ENCODE results near the gene MPEG1. TPM values are rescaled to one million over a fixed set of nuclear protein-coding genes. Genes with fewer than 3 reads are reported as not detected.

MPEG1 gene
- total and polyA plus RNA-seq, 2 of the 13 experiments (the other 11 are each of a cell fraction or from before 2014, with no cell fraction given), result not detected

DNA sequence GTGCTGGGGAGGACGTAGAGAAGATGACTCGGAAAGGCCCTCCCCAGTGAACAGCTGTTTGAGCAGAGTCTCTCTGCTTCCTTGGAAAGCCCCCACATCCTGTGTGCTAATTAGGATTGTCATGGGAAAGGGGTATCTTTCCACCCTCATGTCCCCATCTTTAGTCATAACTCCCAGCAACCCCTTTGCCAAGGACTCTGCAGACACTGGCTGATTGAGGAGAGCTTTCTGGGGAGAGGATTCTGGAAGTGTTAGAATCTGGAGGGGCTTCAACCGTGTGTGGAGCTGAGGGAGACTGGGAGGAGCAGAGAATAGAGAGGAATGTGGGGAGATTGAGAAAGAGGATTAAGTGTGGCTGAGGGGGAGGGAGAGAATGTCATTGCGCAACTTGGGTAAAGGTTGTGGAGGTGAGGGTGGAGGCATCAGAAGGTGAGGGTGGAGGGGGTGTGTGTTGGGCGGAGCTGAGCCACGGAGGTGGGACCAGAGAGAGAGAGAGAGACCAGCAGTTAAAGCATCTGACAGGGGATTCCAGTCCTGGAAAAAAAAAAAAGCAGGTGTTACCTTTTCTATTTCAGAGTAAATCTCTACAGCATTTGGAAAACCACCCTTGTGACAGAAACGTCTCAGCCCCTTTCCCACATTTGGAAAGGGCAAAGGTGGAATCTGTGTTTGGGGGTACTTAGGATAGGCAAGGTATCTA is 38.6 kb downstream of the MPEG1 start (continued):
- TF ChIP-seq, protein P1, sequence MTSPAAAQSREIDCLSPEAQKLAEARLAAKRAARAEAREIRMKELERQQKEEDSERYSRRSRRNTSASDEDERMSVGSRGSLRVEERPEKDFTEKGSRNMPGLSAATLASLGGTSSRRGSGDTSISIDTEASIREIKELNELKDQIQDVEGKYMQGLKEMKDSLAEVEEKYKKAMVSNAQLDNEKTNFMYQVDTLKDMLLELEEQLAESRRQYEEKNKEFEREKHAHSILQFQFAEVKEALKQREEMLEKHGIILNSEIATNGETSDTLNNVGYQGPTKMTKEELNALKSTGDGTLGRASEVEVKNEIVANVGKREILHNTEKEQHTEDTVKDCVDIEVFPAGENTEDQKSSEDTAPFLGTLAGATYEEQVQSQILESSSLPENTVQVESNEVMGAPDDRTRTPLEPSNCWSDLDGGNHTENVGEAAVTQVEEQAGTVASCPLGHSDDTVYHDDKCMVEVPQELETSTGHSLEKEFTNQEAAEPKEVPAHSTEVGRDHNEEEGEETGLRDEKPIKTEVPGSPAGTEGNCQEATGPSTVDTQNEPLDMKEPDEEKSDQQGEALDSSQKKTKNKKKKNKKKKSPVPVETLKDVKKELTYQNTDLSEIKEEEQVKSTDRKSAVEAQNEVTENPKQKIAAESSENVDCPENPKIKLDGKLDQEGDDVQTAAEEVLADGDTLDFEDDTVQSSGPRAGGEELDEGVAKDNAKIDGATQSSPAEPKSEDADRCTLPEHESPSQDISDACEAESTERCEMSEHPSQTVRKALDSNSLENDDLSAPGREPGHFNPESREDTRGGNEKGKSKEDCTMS (CRISPR knock-in tag; conservative IDR thresholded peaks at IDR 0.05), result no peak
- no peak for TF ChIP-seq TCF7 (IDR thresholded peaks at IDR 0.05; ENCODE audit: low read depth)
- TF ChIP-seq, protein P2, sequence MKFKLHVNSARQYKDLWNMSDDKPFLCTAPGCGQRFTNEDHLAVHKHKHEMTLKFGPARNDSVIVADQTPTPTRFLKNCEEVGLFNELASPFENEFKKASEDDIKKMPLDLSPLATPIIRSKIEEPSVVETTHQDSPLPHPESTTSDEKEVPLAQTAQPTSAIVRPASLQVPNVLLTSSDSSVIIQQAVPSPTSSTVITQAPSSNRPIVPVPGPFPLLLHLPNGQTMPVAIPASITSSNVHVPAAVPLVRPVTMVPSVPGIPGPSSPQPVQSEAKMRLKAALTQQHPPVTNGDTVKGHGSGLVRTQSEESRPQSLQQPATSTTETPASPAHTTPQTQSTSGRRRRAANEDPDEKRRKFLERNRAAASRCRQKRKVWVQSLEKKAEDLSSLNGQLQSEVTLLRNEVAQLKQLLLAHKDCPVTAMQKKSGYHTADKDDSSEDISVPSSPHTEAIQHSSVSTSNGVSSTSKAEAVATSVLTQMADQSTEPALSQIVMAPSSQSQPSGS (CRISPR knock-in tag; IDR thresholded peaks at IDR 0.05), result 0 out of 2 replicates have a peak, but pooled peaks have one; percentile 21
- peak; percentile 76; the same call in 1 of the 2 replicates for TF ChIP-seq ZBTB7B (CRISPR knock-in tag; IDR thresholded peaks at IDR 0.05)
- TF ChIP-seq, protein P3, sequence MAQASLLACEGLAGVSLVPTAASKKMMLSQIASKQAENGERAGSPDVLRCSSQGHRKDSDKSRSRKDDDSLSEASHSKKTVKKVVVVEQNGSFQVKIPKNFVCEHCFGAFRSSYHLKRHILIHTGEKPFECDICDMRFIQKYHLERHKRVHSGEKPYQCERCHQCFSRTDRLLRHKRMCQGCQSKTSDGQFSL (CRISPR knock-in tag; IDR thresholded peaks at IDR 0.05), result no peak
- no peak for TF ChIP-seq ATAD3A (CRISPR knock-in tag; IDR thresholded peaks at IDR 0.05)
- TF ChIP-seq SKI (IDR thresholded peaks at IDR 0.05; ENCODE audit: partially characterized antibody), result no peak
- TF ChIP-seq TARDBP (CRISPR knock-in tag; IDR thresholded peaks at IDR 0.05), result peak; percentile 82
- TF ChIP-seq, protein P4, sequence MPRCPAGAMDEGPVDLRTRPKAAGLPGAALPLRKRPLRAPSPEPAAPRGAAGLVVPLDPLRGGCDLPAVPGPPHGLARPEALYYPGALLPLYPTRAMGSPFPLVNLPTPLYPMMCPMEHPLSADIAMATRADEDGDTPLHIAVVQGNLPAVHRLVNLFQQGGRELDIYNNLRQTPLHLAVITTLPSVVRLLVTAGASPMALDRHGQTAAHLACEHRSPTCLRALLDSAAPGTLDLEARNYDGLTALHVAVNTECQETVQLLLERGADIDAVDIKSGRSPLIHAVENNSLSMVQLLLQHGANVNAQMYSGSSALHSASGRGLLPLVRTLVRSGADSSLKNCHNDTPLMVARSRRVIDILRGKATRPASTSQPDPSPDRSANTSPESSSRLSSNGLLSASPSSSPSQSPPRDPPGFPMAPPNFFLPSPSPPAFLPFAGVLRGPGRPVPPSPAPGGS (CRISPR knock-in tag; IDR thresholded peaks at IDR 0.05), result no peak
- no peak for TF ChIP-seq EZH2 (conservative IDR thresholded peaks at IDR 0.05; ENCODE audit: low read depth, low read length)
- no peak for TF ChIP-seq PCBP1 (IDR thresholded peaks at IDR 0.05; ENCODE audit: borderline replicate concordance, low read depth, low read length)
- peak; percentile 56; the same call in 1 of the 2 replicates for TF ChIP-seq ZNF331 (CRISPR knock-in tag; IDR thresholded peaks at IDR 0.05)
- TF ChIP-seq HNF4G (IDR thresholded peaks at IDR 0.05; ENCODE audit: borderline replicate concordance, low read depth, low read length), result peak; percentile 88; the same call in 1 of the 2 replicates
- TF ChIP-seq HNF4G (CRISPR knock-in tag; IDR thresholded peaks at IDR 0.05; ENCODE audit: borderline replicate concordance, low read depth), result peak; percentile 58; the same call in 1 of the 2 replicates
- TF ChIP-seq HMG20B (CRISPR knock-in tag; conservative IDR thresholded peaks at IDR 0.05), result peak; percentile 89
- TF ChIP-seq, protein P5, sequence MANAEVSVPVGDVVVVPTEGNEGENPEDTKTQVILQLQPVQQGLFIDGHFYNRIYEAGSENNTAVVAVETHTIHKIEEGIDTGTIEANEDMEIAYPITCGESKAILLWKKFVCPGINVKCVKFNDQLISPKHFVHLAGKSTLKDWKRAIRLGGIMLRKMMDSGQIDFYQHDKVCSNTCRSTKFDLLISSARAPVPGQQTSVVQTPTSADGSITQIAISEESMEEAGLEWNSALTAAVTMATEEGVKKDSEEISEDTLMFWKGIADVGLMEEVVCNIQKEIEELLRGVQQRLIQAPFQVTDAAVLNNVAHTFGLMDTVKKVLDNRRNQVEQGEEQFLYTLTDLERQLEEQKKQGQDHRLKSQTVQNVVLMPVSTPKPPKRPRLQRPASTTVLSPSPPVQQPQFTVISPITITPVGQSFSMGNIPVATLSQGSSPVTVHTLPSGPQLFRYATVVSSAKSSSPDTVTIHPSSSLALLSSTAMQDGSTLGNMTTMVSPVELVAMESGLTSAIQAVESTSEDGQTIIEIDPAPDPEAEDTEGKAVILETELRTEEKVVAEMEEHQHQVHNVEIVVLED (CRISPR knock-in tag; IDR thresholded peaks at IDR 0.05; ENCODE audit: borderline replicate concordance), result no peak
- no peak for TF ChIP-seq GZF1 (CRISPR knock-in tag; IDR thresholded peaks at IDR 0.05)
- no peak for TF ChIP-seq ZNF30 (CRISPR knock-in tag; IDR thresholded peaks at IDR 0.05)
- TF ChIP-seq, protein P6, sequence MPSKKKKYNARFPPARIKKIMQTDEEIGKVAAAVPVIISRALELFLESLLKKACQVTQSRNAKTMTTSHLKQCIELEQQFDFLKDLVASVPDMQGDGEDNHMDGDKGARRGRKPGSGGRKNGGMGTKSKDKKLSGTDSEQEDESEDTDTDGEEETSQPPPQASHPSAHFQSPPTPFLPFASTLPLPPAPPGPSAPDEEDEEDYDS (CRISPR knock-in tag; IDR thresholded peaks at IDR 0.05), result no peak
- TF ChIP-seq RXRA (CRISPR knock-in tag; IDR thresholded peaks at IDR 0.05), result peak; percentile 92
- 0 out of 2 replicates have a peak, but pooled peaks have one; percentile 28 for TF ChIP-seq ZFX (CRISPR knock-in tag; IDR thresholded peaks at IDR 0.05; ENCODE audit: low read depth)
- TF ChIP-seq ZNF850 (CRISPR knock-in tag; conservative IDR thresholded peaks at IDR 0.05), result no peak

Measured in HepG2 (cell line).